Endodermal cell (in vitro differentiated cells): ENCODE results near the gene PPP5C. TPM values are rescaled to one million over a fixed set of nuclear protein-coding genes. Genes with fewer than 3 reads are reported as not detected.

Experiments used
- DNase-seq: peaks from one replicate; pipeline ENCODE4 v3.0.0-alpha.2; 2017
- H3K27ac ChIP-seq: 2 replicates; pipeline ENCODE4 v1.5.1; 2013; ENCODE audit warnings: mild to moderate bottlenecking, low read depth, low read length, moderate library complexity
- H3K27me3 ChIP-seq: 2 replicates; pipeline ENCODE4 v1.6.1; 2013; ENCODE audit warnings: mild to moderate bottlenecking, low read length, moderate library complexity; ENCODE audit not compliant: insufficient read depth, control insufficient read depth, poor library complexity, severe bottlenecking
- H3K36me3 ChIP-seq: 2 replicates; pipeline ENCODE4 v1.7.0; 2013; ENCODE audit warnings: mild to moderate bottlenecking, low read length, moderate library complexity; ENCODE audit not compliant: control insufficient read depth, insufficient read depth
- H3K4me1 ChIP-seq: one replicate; pipeline ENCODE4 v1.7.0; 2013; ENCODE audit warnings: low read length; ENCODE audit not compliant: control insufficient read depth, insufficient read depth
- H3K4me3 ChIP-seq: 2 replicates; pipeline ENCODE4 v1.5.1; 2013; ENCODE audit warnings: mild to moderate bottlenecking, low read length, moderate library complexity
- H3K9ac ChIP-seq: 2 replicates; pipeline ENCODE4 v1.6.1; 2013; ENCODE audit warnings: mild to moderate bottlenecking, low read length, moderate library complexity; ENCODE audit not compliant: poor library complexity, severe bottlenecking; ENCODE audit errors: extremely low read depth
- H3K9me3 ChIP-seq: 2 replicates; pipeline ENCODE4 v1.6.1; 2013; ENCODE audit warnings: mild to moderate bottlenecking, low read length, moderate library complexity; ENCODE audit not compliant: control insufficient read depth
- H3K27ac Mint-ChIP-seq: 2 replicates; pipeline ENCODE4 v1.8.0; 2020; ENCODE audit warnings: mixed read lengths
- H3K27me3 Mint-ChIP-seq: 2 replicates; pipeline ENCODE4 v1.8.0; 2021; ENCODE audit warnings: mild to moderate bottlenecking, mixed read lengths; ENCODE audit not compliant: insufficient read depth
- H3K36me3 Mint-ChIP-seq: 2 replicates; pipeline ENCODE4 v1.8.0; 2020; ENCODE audit warnings: low read depth, mixed read lengths
- H3K4me1 Mint-ChIP-seq: 2 replicates; pipeline ENCODE4 v1.8.0; 2020; ENCODE audit warnings: mixed read lengths
- H3K4me3 Mint-ChIP-seq: 2 replicates; pipeline ENCODE4 v1.8.0; 2020; ENCODE audit warnings: mild to moderate bottlenecking, moderate library complexity, mixed read lengths
- H3K9me3 Mint-ChIP-seq: 2 replicates; pipeline ENCODE4 v1.8.0; 2020; ENCODE audit warnings: mild to moderate bottlenecking, mixed read lengths
- WGBS, 2 experiments: methylation state at CpG; one replicate each; pipeline versions ENCODE4 v1.1.5 to v1.1.7; 2013; ENCODE audit warnings: missing lambda C conversion rate in 2 of 2, mixed read lengths in 1 of 2; ENCODE audit not compliant: insufficient coverage in 1 of 2, insufficient read length in 1 of 2; 5-methylcytosine and 5-hydroxymethylcytosine counted together
- long read RNA-seq, 4 experiments: library from polyadenylated mRNA in 2 of 4; library from RNA in 1 of 4; library from capped mRNA in 1 of 4; stranded (forward) in 3 of 4; unstranded in 1 of 4; transcript quantifications; one replicate each; pipeline ENCODE4 v2.0.0, GENCODE V29; 2020 to 2021; ENCODE audit warnings: inconsistent platforms in 1 of 4
- polyA plus RNA-seq, 2 experiments: library from polyadenylated mRNA; stranded (reverse); fragments of 50-300 nt; gene quantifications; one replicate each; pipeline ENCODE4 v1.2.3, GENCODE V29; 2013
- total RNA-seq, 2 donors: library from RNA; stranded (reverse); fragmentation: NEBNext Ultra II Directional in 1 of 2; extraction: Animal tissue kit (Norgen Biotek cat#: 25700) in 1 of 2; gene quantifications; 2 replicates in 1 of 2; 3 replicates in 1 of 2; pipeline ENCODE4 v1.2.1, GENCODE V29; 2021
- TF ChIP-seq, protein P1 (sequence below): fragments of 200-600 bp; sonication (generic); conservative IDR thresholded peaks from 2 replicates; pipeline ENCODE4 v1.5.0; 2021; ENCODE audit warnings: antibody characterized with exemption, mild to moderate bottlenecking

The PPP5C gene, protein sequence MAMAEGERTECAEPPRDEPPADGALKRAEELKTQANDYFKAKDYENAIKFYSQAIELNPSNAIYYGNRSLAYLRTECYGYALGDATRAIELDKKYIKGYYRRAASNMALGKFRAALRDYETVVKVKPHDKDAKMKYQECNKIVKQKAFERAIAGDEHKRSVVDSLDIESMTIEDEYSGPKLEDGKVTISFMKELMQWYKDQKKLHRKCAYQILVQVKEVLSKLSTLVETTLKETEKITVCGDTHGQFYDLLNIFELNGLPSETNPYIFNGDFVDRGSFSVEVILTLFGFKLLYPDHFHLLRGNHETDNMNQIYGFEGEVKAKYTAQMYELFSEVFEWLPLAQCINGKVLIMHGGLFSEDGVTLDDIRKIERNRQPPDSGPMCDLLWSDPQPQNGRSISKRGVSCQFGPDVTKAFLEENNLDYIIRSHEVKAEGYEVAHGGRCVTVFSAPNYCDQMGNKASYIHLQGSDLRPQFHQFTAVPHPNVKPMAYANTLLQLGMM
- 100 to 1,000 TPM; 101 to 112 TPM for total RNA-seq
- 81.4 TPM for polyA plus RNA-seq (2013, experiment 1 of 2)
- polyA plus RNA-seq (2013, experiment 2 of 2), result 84.3 TPM
- long read RNA-seq, experiment 1, transcript PPP5C-201 (13 exons, 2,109 nt), result major isoform, 29 of 44 reads
- long read RNA-seq, experiment 1, partial matches to known transcripts, result 7 of 44 reads
- long read RNA-seq, experiment 1, other reads (novel, unspliced or antisense), result 5 of 44 reads
- long read RNA-seq, experiment 2, transcript PPP5C-201 (13 exons, 2,109 nt), result major isoform, 187 of 211 reads
- long read RNA-seq, experiment 2, partial matches to known transcripts, result 4 of 211 reads
- long read RNA-seq, experiment 2, other reads (novel, unspliced or antisense), result 13 of 211 reads
- long read RNA-seq, experiment 3, transcript PPP5C-201 (13 exons, 2,109 nt), result major isoform, 441 of 488 reads
- long read RNA-seq, experiment 3, partial matches to known transcripts, result 14 of 488 reads
- long read RNA-seq, experiment 3, other reads (novel, unspliced or antisense), result 26 of 488 reads
- long read RNA-seq, experiment 4, transcript PPP5C-206 (8 exons, 2,209 nt), result minor isoform, 5 of 94 reads
- long read RNA-seq, experiment 4, transcript PPP5C-201 (13 exons, 2,109 nt), result major isoform, 75 of 94 reads
- long read RNA-seq, experiment 4, partial matches to known transcripts, result 2 of 94 reads
- long read RNA-seq, experiment 4, other reads (novel, unspliced or antisense), result 5 of 94 reads

GRCh38 chr19:46346821-46347571 lies at the start of gene PPP5C:
Gene PPP5C, plus strand, starts transcription at chr19:46347087. Its CDS starts 10 bp downstream, at chr19:46347097.
- H3K4me3 ChIP-seq, result peak within 1 kb of the TSS; percentile 84
- Mint-ChIP-seq H3K4me3 (peak within 1 kb of the TSS; percentile 98), H3K4me1 (peaks cover 23% of the 10 kb centered on the region), H3K9me3 (no peaks in the 10 kb centered on the region), H3K27me3 (peaks cover under 1% of the 10 kb centered on the region), H3K36me3 (peaks cover 16% of the 10 kb centered on the region), H3K27ac (peak within 1 kb of the TSS; percentile 95)
- H3K27me3 ChIP-seq, result no peaks in the 10 kb centered on the region
- H3K9me3 ChIP-seq, result no peaks in the 10 kb centered on the region
- H3K4me1 ChIP-seq, result no peaks in the 10 kb centered on the region
- peak within 1 kb of the TSS; percentile 25 for H3K27ac ChIP-seq
- TF ChIP-seq, protein P1, sequence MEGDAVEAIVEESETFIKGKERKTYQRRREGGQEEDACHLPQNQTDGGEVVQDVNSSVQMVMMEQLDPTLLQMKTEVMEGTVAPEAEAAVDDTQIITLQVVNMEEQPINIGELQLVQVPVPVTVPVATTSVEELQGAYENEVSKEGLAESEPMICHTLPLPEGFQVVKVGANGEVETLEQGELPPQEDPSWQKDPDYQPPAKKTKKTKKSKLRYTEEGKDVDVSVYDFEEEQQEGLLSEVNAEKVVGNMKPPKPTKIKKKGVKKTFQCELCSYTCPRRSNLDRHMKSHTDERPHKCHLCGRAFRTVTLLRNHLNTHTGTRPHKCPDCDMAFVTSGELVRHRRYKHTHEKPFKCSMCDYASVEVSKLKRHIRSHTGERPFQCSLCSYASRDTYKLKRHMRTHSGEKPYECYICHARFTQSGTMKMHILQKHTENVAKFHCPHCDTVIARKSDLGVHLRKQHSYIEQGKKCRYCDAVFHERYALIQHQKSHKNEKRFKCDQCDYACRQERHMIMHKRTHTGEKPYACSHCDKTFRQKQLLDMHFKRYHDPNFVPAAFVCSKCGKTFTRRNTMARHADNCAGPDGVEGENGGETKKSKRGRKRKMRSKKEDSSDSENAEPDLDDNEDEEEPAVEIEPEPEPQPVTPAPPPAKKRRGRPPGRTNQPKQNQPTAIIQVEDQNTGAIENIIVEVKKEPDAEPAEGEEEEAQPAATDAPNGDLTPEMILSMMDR, result peak; percentile 95
- H3K9ac ChIP-seq, result peak within 1 kb of the TSS; percentile 81
- H3K36me3 ChIP-seq, result peaks cover 12% of the 10 kb centered on the region
- 0 to 2% methylated on average over 9 to 62 of the region's 62 CpGs for WGBS, 2 experiments
- DNase-seq, result peak; percentile 97

DNA sequence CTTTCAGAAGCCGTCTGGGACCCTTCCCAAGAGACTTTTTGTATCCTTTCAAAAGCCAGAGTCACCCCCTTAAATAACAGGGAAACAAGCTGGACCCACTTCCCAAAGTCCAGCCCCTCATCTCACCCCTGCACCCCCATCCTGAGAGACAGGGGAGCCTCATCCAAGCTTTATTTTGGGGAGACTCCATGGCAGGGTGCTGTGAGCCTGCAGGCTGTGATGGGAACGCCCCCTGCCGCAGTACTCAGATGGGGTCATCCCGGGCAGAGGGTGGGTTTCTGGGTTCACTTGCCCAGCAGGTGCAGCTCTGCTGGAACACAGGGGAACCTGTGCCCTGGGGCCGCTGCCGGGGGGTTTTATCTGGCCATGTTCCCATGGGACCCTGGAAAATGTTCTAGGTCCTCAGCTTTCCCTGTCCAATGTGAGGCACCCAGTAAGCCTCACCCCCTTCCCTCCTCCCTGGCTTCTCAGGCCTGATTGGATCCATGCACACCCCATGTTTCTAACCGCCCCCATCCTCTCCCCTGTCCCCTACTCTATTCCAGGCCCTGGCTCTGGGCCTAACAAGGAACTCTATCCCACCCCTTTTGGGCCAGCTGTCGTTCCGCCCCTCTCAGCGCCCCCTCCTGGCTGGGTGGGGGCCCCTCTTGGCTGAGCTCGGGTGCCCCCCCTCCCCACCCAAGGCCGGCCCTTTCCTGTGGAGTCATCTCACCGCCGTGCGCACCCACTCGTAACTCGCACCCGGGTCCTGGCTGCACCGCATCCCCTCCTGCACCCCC lies 49.0 kb upstream of the PPP5C start:
- H3K9ac ChIP-seq, result peak overlapping the region; percentile 67
- H3K27ac Mint-ChIP-seq, result no peak overlapping the region
- WGBS, 2 experiments, result 82 to 95% methylated on average over 6 to 18 of the region's 19 CpGs
- peak overlapping the region; percentile 75 for H3K4me3 Mint-ChIP-seq
- H3K9me3 ChIP-seq, result no peaks in the 10 kb centered on the region
- H3K4me3 ChIP-seq, result peak overlapping the region; percentile 94
- peaks cover 4% of the 10 kb centered on the region for H3K4me1 ChIP-seq
- no peaks in the 10 kb centered on the region for H3K36me3 Mint-ChIP-seq
- peaks cover 17% of the 10 kb centered on the region for H3K27me3 Mint-ChIP-seq
- DNase-seq, result peak; percentile 58
- H3K36me3 ChIP-seq, result no peaks in the 10 kb centered on the region
- peaks cover 4% of the 10 kb centered on the region for H3K4me1 Mint-ChIP-seq
- TF ChIP-seq, protein P1, result peak; percentile 31
- H3K27ac ChIP-seq, result no peak overlapping the region
- no peaks in the 10 kb centered on the region for H3K27me3 ChIP-seq
- no peaks in the 10 kb centered on the region for H3K9me3 Mint-ChIP-seq
